Liver (tissue), 9 donors: ENCODE measurements around the gene BTBD19. TPM values are rescaled to one million over a fixed set of nuclear protein-coding genes. Genes with fewer than 3 reads are reported as not detected.

Source experiments
- DNase-seq: peaks from one replicate; pipeline ENCODE4 v3.0.0-alpha.2; 2017; ENCODE audit warnings: low spot score
- H3K27ac ChIP-seq, 2 donors: one replicate each; pipeline ENCODE4 v1.7.0; 2013; ENCODE audit warnings: inconsistent platforms in 2 of 2, low read length in 2 of 2, control low read depth in 1 of 2, low read depth in 1 of 2, mild to moderate bottlenecking in 1 of 2
- H3K27me3 ChIP-seq, 4 donors: one replicate each; pipeline versions ENCODE4 v1.6.1 to v1.7.0; 2013; ENCODE audit warnings: low read length in 3 of 4, inconsistent platforms in 1 of 4, mild to moderate bottlenecking in 1 of 4, moderate library complexity in 1 of 4; ENCODE audit not compliant: control insufficient read depth in 4 of 4, insufficient read depth in 4 of 4
- H3K36me3 ChIP-seq, 4 donors: one replicate each; pipeline versions ENCODE4 v1.6.1 to v1.7.0; 2013; ENCODE audit warnings: low read length in 3 of 4, mild to moderate bottlenecking in 3 of 4, low read depth in 1 of 4, moderate library complexity in 1 of 4; ENCODE audit not compliant: control insufficient read depth in 4 of 4, insufficient read depth in 3 of 4
- H3K4me1 ChIP-seq, 4 donors: one replicate each; pipeline versions ENCODE4 v1.6.1 to v1.7.0; 2013; ENCODE audit warnings: low read length in 3 of 4, mild to moderate bottlenecking in 3 of 4, moderate library complexity in 1 of 4; ENCODE audit not compliant: control insufficient read depth in 4 of 4, insufficient read depth in 4 of 4
- H3K4me3 ChIP-seq, 3 donors: one replicate each; pipeline versions ENCODE4 v1.6.1 to v1.7.0; 2013; ENCODE audit warnings: low read length in 3 of 3, control low read depth in 1 of 3, low read depth in 1 of 3, mild to moderate bottlenecking in 1 of 3
- H3K9ac ChIP-seq, 2 donors: one replicate each; pipeline ENCODE4 v1.7.0; 2013; ENCODE audit warnings: low read length in 2 of 2, mild to moderate bottlenecking in 2 of 2, moderate library complexity in 2 of 2, control low read depth in 1 of 2, low read depth in 1 of 2
- H3K9me3 ChIP-seq, 4 donors: one replicate each; pipeline versions ENCODE4 v1.6.1 to v1.7.0; 2013; ENCODE audit warnings: low read length in 3 of 4; ENCODE audit not compliant: control insufficient read depth in 4 of 4
- EGR1 ChIP-seq, 2 donors: IDR thresholded peaks; 2 replicates each; pipeline ENCODE4 v1.6.1; 2016 to 2018; ENCODE audit warnings: antibody characterized with exemption in 2 of 2, low read depth in 2 of 2
- FOXA1 ChIP-seq: IDR thresholded peaks from 2 replicates; pipeline ENCODE4 v1.6.1; 2016; ENCODE audit warnings: antibody characterized with exemption
- GABPA ChIP-seq, 2 donors: IDR thresholded peaks in 1 of 2; conservative IDR thresholded peaks in 1 of 2; 2 replicates each; pipeline ENCODE4 v1.6.1; 2016; ENCODE audit warnings: antibody characterized with exemption in 2 of 2, mild to moderate bottlenecking in 1 of 2, moderate library complexity in 1 of 2
- HNF4A ChIP-seq, 2 donors: conservative IDR thresholded peaks; 2 replicates each; pipeline ENCODE4 v1.6.1; 2016; ENCODE audit warnings: antibody characterized with exemption in 2 of 2, mild to moderate bottlenecking in 2 of 2
- HNF4G ChIP-seq: IDR thresholded peaks from 2 replicates; pipeline ENCODE4 v1.6.1; 2016; ENCODE audit warnings: antibody characterized with exemption
- RAD21 ChIP-seq, 2 donors: IDR thresholded peaks; 2 replicates each; pipeline ENCODE4 v1.6.1; 2016; ENCODE audit warnings: antibody characterized with exemption in 2 of 2, mild to moderate bottlenecking in 2 of 2
- RXRA ChIP-seq, 2 donors: IDR thresholded peaks; 2 replicates each; pipeline ENCODE4 v1.6.1; 2017 to 2018; ENCODE audit warnings: antibody characterized with exemption in 2 of 2, mild to moderate bottlenecking in 1 of 2
- SP1 ChIP-seq: IDR thresholded peaks from 2 replicates; pipeline ENCODE4 v1.6.1; 2018; ENCODE audit warnings: antibody characterized with exemption, mild to moderate bottlenecking
- TAF1 ChIP-seq: conservative IDR thresholded peaks from 2 replicates; pipeline ENCODE4 v1.6.1; 2016; ENCODE audit warnings: antibody characterized with exemption, mild to moderate bottlenecking
- YY1 ChIP-seq: IDR thresholded peaks from 2 replicates; pipeline ENCODE4 v1.6.1; 2016; ENCODE audit warnings: antibody characterized with exemption, mild to moderate bottlenecking
- WGBS: extraction: QIAGEN DNeasy Blood & Tissue Kit; methylation state at CpG from one replicate; pipeline ENCODE4 v1.1.7; 2013; 5-methylcytosine and 5-hydroxymethylcytosine counted together
- polyA plus RNA-seq, 2 donors: library from polyadenylated mRNA; stranded (reverse) in 1 of 2; unstranded in 1 of 2; fragments of 200-250 nt in 1 of 2; fragments of >200 nt in 1 of 2; fragmentation: Nextera tagmentation in 1 of 2; extraction: Ambion mirVana in 1 of 2; gene quantifications; one replicate each; pipeline versions ENCODE4 v1.2.1 to v1.2.3, GENCODE V29; 2013 to 2015
- total RNA-seq, 2 donors: library from RNA; depleted of rRNA; stranded (reverse); fragments of >200 nt; gene quantifications; one replicate each; pipeline ENCODE4 v1.2.3, GENCODE V29; 2014
- TF ChIP-seq, protein P1 (sequence below): IDR thresholded peaks from 2 replicates; pipeline ENCODE4 v1.6.1; 2016; ENCODE audit warnings: antibody characterized with exemption
- TF ChIP-seq, protein P2 (sequence below): IDR thresholded peaks from 2 replicates; pipeline ENCODE4 v1.6.1; 2016; ENCODE audit warnings: antibody characterized with exemption
- TF ChIP-seq, protein P3 (sequence below): fragments of 150-350 bp; IDR thresholded peaks from 2 replicates; pipeline ENCODE4 v1.5.1; 2017; ENCODE audit warnings: improper control_type of control experiment, low read depth, low read length; ENCODE audit not compliant: missing input control
- TF ChIP-seq, protein P4 (sequence below): IDR thresholded peaks from 2 replicates; pipeline ENCODE4 v1.6.1; 2016; ENCODE audit warnings: antibody characterized with exemption, mild to moderate bottlenecking
- TF ChIP-seq, protein P5 (sequence below): IDR thresholded peaks from 2 replicates; pipeline ENCODE4 v1.6.1; 2016; ENCODE audit warnings: antibody characterized with exemption
- donor health status: healthy.
- donor health status: healthy.
- donor health status: healthy.
- donor health status: healthy.
- donor health status: healthy.

The BTBD19 gene
- total and polyA plus RNA-seq, 4 donors: 1.3 to 3.1 (median 2.6) TPM

DNA sequence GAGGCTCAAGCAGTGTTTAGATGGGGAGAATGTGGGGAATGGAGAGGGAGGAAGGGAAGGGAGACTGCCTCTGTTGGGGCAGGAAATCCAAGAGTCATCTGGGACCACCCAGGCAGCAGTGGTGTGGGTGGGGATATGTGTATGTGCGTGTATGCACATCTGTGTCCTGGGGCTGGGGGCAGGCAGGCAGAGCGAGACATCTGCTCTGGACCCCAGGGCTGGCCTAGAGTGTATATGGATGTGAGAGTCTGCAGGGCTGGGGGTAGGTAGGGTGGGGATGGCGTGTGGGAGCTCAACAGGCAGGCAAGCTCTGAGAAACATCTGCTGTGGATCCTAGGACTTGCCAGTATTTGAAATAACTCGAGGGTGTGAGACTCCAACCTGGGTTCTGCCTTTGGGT lies 31.3 kb downstream of the BTBD19 start (continued):
- TF ChIP-seq, protein P1, sequence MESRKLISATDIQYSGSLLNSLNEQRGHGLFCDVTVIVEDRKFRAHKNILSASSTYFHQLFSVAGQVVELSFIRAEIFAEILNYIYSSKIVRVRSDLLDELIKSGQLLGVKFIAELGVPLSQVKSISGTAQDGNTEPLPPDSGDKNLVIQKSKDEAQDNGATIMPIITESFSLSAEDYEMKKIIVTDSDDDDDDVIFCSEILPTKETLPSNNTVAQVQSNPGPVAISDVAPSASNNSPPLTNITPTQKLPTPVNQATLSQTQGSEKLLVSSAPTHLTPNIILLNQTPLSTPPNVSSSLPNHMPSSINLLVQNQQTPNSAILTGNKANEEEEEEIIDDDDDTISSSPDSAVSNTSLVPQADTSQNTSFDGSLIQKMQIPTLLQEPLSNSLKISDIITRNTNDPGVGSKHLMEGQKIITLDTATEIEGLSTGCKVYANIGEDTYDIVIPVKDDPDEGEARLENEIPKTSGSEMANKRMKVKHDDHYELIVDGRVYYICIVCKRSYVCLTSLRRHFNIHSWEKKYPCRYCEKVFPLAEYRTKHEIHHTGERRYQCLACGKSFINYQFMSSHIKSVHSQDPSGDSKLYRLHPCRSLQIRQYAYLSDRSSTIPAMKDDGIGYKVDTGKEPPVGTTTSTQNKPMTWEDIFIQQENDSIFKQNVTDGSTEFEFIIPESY: no peak
- TF ChIP-seq, protein P2, sequence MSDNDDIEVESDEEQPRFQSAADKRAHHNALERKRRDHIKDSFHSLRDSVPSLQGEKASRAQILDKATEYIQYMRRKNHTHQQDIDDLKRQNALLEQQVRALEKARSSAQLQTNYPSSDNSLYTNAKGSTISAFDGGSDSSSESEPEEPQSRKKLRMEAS: no peak
- TF ChIP-seq TAF1 (no peak), FOXA1 (no peak), HNF4G (no peak)
- TF ChIP-seq, protein P3, sequence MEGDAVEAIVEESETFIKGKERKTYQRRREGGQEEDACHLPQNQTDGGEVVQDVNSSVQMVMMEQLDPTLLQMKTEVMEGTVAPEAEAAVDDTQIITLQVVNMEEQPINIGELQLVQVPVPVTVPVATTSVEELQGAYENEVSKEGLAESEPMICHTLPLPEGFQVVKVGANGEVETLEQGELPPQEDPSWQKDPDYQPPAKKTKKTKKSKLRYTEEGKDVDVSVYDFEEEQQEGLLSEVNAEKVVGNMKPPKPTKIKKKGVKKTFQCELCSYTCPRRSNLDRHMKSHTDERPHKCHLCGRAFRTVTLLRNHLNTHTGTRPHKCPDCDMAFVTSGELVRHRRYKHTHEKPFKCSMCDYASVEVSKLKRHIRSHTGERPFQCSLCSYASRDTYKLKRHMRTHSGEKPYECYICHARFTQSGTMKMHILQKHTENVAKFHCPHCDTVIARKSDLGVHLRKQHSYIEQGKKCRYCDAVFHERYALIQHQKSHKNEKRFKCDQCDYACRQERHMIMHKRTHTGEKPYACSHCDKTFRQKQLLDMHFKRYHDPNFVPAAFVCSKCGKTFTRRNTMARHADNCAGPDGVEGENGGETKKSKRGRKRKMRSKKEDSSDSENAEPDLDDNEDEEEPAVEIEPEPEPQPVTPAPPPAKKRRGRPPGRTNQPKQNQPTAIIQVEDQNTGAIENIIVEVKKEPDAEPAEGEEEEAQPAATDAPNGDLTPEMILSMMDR: no peak

DNA sequence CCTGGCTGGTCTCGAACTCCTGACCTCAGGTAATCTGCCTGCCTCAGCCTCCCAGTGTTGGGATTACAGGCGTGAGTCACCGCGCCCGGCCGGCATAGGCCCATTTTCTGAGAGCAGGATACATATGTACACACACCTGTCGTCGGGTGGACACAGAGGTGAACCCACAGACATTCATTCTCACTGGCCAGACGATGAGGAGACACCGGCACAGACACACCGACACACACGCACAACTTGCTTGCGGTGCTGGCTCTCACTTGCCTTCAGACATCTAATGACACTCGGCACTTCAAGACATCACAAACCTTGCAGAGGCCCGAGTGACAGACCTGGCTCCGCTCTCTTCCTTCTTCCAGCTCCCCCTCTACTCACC lies 34.2 kb downstream of the BTBD19 start:
- H3K4me1 ChIP-seq: peaks cover 0 to 8% (median 6%) of the 10 kb centered on the region in 4 donors
- no peak overlapping the region for H3K27ac ChIP-seq
- TF ChIP-seq TAF1: no peak
- no peak for TF ChIP-seq RAD21 (IDR thresholded peaks at IDR 0.05)
- TF ChIP-seq, protein P4, sequence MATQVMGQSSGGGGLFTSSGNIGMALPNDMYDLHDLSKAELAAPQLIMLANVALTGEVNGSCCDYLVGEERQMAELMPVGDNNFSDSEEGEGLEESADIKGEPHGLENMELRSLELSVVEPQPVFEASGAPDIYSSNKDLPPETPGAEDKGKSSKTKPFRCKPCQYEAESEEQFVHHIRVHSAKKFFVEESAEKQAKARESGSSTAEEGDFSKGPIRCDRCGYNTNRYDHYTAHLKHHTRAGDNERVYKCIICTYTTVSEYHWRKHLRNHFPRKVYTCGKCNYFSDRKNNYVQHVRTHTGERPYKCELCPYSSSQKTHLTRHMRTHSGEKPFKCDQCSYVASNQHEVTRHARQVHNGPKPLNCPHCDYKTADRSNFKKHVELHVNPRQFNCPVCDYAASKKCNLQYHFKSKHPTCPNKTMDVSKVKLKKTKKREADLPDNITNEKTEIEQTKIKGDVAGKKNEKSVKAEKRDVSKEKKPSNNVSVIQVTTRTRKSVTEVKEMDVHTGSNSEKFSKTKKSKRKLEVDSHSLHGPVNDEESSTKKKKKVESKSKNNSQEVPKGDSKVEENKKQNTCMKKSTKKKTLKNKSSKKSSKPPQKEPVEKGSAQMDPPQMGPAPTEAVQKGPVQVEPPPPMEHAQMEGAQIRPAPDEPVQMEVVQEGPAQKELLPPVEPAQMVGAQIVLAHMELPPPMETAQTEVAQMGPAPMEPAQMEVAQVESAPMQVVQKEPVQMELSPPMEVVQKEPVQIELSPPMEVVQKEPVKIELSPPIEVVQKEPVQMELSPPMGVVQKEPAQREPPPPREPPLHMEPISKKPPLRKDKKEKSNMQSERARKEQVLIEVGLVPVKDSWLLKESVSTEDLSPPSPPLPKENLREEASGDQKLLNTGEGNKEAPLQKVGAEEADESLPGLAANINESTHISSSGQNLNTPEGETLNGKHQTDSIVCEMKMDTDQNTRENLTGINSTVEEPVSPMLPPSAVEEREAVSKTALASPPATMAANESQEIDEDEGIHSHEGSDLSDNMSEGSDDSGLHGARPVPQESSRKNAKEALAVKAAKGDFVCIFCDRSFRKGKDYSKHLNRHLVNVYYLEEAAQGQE: no peak
- no peak for TF ChIP-seq HNF4G
- TF ChIP-seq, protein P5, sequence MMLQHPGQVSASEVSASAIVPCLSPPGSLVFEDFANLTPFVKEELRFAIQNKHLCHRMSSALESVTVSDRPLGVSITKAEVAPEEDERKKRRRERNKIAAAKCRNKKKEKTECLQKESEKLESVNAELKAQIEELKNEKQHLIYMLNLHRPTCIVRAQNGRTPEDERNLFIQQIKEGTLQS: no peak
- TF ChIP-seq, protein P1: no peak
- no peak for TF ChIP-seq FOXA1
- TF ChIP-seq HNF4A (conservative IDR thresholded peaks at IDR 0.05): no peak
- no peak for TF ChIP-seq RXRA (IDR thresholded peaks at IDR 0.05)
- TF ChIP-seq, protein P3: no peak
- TF ChIP-seq, protein P2: no peak
- no peak for TF ChIP-seq YY1
- TF ChIP-seq SP1: no peak
- TF ChIP-seq GABPA (IDR thresholded peaks at IDR 0.05 in 1 of 2, conservative IDR thresholded peaks at IDR 0.05 in 1 of 2): no peak
- no peak for TF ChIP-seq EGR1 (IDR thresholded peaks at IDR 0.05; ENCODE audit: low read depth in 2 of 2)
- H3K36me3 ChIP-seq: no peaks in the 10 kb centered on the region
- no peak for DNase-seq
- no peaks in the 10 kb centered on the region for H3K9me3 ChIP-seq
- peak overlapping the region in 1 of 3 donors; percentile 45 for H3K4me3 ChIP-seq
- no peak overlapping the region for H3K9ac ChIP-seq
- no peaks in the 10 kb centered on the region for H3K27me3 ChIP-seq
- 57% methylated on average over 16 of the region's 16 CpGs for WGBS
